H9 (cell line): ENCODE results near the gene S100A6. TPM values are rescaled to one million over a fixed set of nuclear protein-coding genes. Genes with fewer than 3 reads are reported as not detected.

ENCODE experiments used
- DNase-seq: peaks from one replicate; pipeline ENCODE4 v3.0.0-alpha.2; 2017
- H2AFZ ChIP-seq: one replicate; pipeline ENCODE4 v1.6.1; 2013; ENCODE audit warnings: mild to moderate bottlenecking, low read length, control low read depth, moderate library complexity
- H2AK5ac ChIP-seq: 2 replicates; pipeline ENCODE4 v1.6.1; 2013; ENCODE audit warnings: low read length, control low read depth, mixed read lengths; ENCODE audit not compliant: insufficient read length
- H2BK120ac ChIP-seq: one replicate; pipeline ENCODE4 v1.6.1; 2013; ENCODE audit warnings: low read depth, mild to moderate bottlenecking, low read length, control low read depth, inconsistent platforms; ENCODE audit not compliant: poor library complexity, severe bottlenecking
- H2BK12ac ChIP-seq: 2 replicates; pipeline ENCODE4 v1.6.1; 2013; ENCODE audit warnings: low read length, control low read depth, mixed read lengths, low read depth; ENCODE audit not compliant: insufficient read length
- H2BK15ac ChIP-seq: 2 replicates; pipeline ENCODE4 v1.6.1; 2013; ENCODE audit warnings: low read depth, low read length, control low read depth
- H2BK20ac ChIP-seq: one replicate; pipeline ENCODE4 v1.6.1; 2013; ENCODE audit warnings: low read depth, mild to moderate bottlenecking, low read length, control low read depth, inconsistent platforms; ENCODE audit not compliant: poor library complexity, severe bottlenecking
- H2BK5ac ChIP-seq: 2 replicates; pipeline ENCODE4 v1.6.1; 2013; ENCODE audit warnings: low read length, control low read depth, mixed read lengths; ENCODE audit not compliant: insufficient read length
- H3K14ac ChIP-seq: 2 replicates; pipeline ENCODE4 v1.6.1; 2013; ENCODE audit warnings: low read length, control low read depth; ENCODE audit not compliant: insufficient read depth
- H3K18ac ChIP-seq: 2 replicates; pipeline ENCODE4 v1.6.1; 2013; ENCODE audit warnings: low read depth, mild to moderate bottlenecking, mixed read lengths, low read length, control low read depth; ENCODE audit not compliant: insufficient read length
- H3K23ac ChIP-seq: 2 replicates; pipeline ENCODE4 v1.6.1; 2013; ENCODE audit warnings: low read length, control low read depth, mixed read lengths, low read depth; ENCODE audit not compliant: insufficient read length
- H3K23me2 ChIP-seq: 2 replicates; pipeline ENCODE4 v1.6.1; 2013; ENCODE audit warnings: low read depth, mild to moderate bottlenecking, mixed read lengths, low read length, control low read depth; ENCODE audit not compliant: insufficient read length, poor library complexity, severe bottlenecking
- H3K27ac ChIP-seq: 2 replicates; pipeline ENCODE4 v1.5.1; 2013; ENCODE audit warnings: low read length, control low read depth, mixed read lengths, low read depth; ENCODE audit not compliant: insufficient read length
- H3K27me3 ChIP-seq: 2 replicates; pipeline ENCODE4 v1.6.1; 2013; ENCODE audit warnings: low read length, control low read depth, inconsistent platforms; ENCODE audit not compliant: insufficient read depth
- H3K4ac ChIP-seq: 2 replicates; pipeline ENCODE4 v1.6.1; 2013; ENCODE audit warnings: low read depth, mild to moderate bottlenecking, control low read depth, inconsistent platforms, low read length, moderate library complexity
- H3K4me1 ChIP-seq: 2 replicates; pipeline ENCODE4 v1.6.1; 2013; ENCODE audit warnings: low read length, control low read depth, inconsistent platforms; ENCODE audit not compliant: insufficient read depth
- H3K4me2 ChIP-seq: 2 replicates; pipeline ENCODE4 v1.6.1; 2013; ENCODE audit warnings: low read length, control low read depth, mixed read lengths; ENCODE audit not compliant: insufficient read length, insufficient read depth
- H3K56ac ChIP-seq: 2 replicates; pipeline ENCODE4 v1.6.1; 2013; ENCODE audit warnings: low read depth, mild to moderate bottlenecking, mixed read lengths, low read length, control low read depth; ENCODE audit not compliant: insufficient read length
- H3K79me1 ChIP-seq: 2 replicates; pipeline ENCODE4 v1.6.1; 2013; ENCODE audit warnings: low read depth, mild to moderate bottlenecking, moderate library complexity, low read length, control low read depth, inconsistent platforms; ENCODE audit not compliant: insufficient read depth, poor library complexity, severe bottlenecking
- H3K79me2 ChIP-seq: 2 replicates; pipeline ENCODE4 v1.6.1; 2013; ENCODE audit warnings: low read length, control low read depth, inconsistent platforms; ENCODE audit not compliant: insufficient read depth
- H3K9ac ChIP-seq: 2 replicates; pipeline ENCODE4 v1.6.1; 2013; ENCODE audit warnings: low read length, control low read depth, mixed read lengths; ENCODE audit not compliant: insufficient read length; ENCODE audit errors: extremely low read depth
- H3K9me3 ChIP-seq: one replicate; pipeline ENCODE4 v1.6.1; 2013; ENCODE audit warnings: low read depth, low read length, inconsistent platforms; ENCODE audit not compliant: control insufficient read depth
- H3T11ph ChIP-seq: one replicate; pipeline ENCODE4 v1.6.1; 2013; ENCODE audit warnings: mild to moderate bottlenecking, low read length, control low read depth, inconsistent platforms
- H4K20me1 ChIP-seq: one replicate; pipeline ENCODE4 v1.6.1; 2013; ENCODE audit not compliant: control insufficient read depth, insufficient read length, insufficient read depth
- H4K5ac ChIP-seq: 2 replicates; pipeline ENCODE4 v1.6.1; 2013; ENCODE audit warnings: low read depth, mild to moderate bottlenecking, mixed read lengths, low read length, control low read depth; ENCODE audit not compliant: insufficient read length
- H4K8ac ChIP-seq: replicated peaks from 2 replicates; pipeline ENCODE4 v1.6.1; 2013; ENCODE audit warnings: low read length, control low read depth, mixed read lengths, low read depth; ENCODE audit not compliant: insufficient read length
- H4K91ac ChIP-seq: 2 replicates; pipeline ENCODE4 v1.6.1; 2013; ENCODE audit warnings: low read depth, mild to moderate bottlenecking, moderate library complexity, mixed read lengths, low read length, control low read depth; ENCODE audit not compliant: insufficient read length
- H3K27ac Mint-ChIP-seq, 3 experiments: 2 replicates in 2 of 3; 3 replicates in 1 of 3; pipeline ENCODE4 v1.8.0; 2020 to 2021; ENCODE audit warnings: mixed read lengths in 3 of 3, mild to moderate bottlenecking in 1 of 3, moderate library complexity in 1 of 3
- H3K27me3 Mint-ChIP-seq: 2 replicates; pipeline ENCODE4 v1.8.0; 2021; ENCODE audit warnings: low read depth, mild to moderate bottlenecking, moderate library complexity, mixed read lengths
- H3K36me3 Mint-ChIP-seq, 3 experiments: 2 replicates in 2 of 3; 3 replicates in 1 of 3; pipeline ENCODE4 v1.8.0; 2020 to 2021; ENCODE audit warnings: low read depth in 3 of 3, mixed read lengths in 3 of 3; ENCODE audit not compliant: insufficient read depth in 1 of 3
- H3K4me1 Mint-ChIP-seq, 2 experiments: 2 replicates each; pipeline ENCODE4 v1.8.0; 2020; ENCODE audit warnings: mixed read lengths in 2 of 2
- H3K4me3 Mint-ChIP-seq, 2 experiments: 2 replicates in 1 of 2; 3 replicates in 1 of 2; pipeline ENCODE4 v1.8.0; 2020 to 2021; ENCODE audit warnings: mild to moderate bottlenecking in 2 of 2, mixed read lengths in 2 of 2, moderate library complexity in 1 of 2
- H3K9me3 Mint-ChIP-seq, 2 experiments: 2 replicates in 1 of 2; 3 replicates in 1 of 2; pipeline ENCODE4 v1.8.0; 2020; ENCODE audit warnings: mild to moderate bottlenecking in 2 of 2, mixed read lengths in 2 of 2, moderate library complexity in 1 of 2
- CTCF ChIP-seq: fragments of 200-600 bp; sonication (generic); conservative IDR thresholded peaks from 3 replicates; pipeline ENCODE4 v1.8.0; 2021; ENCODE audit warnings: antibody characterized with exemption, mild to moderate bottlenecking
- WGBS: extraction: QIAGEN DNeasy Blood & Tissue Kit; methylation state at CpG from one replicate; pipeline ENCODE4 v1.1.7; 2013; ENCODE audit warnings: missing lambda C conversion rate, low lambda C conversion rate, mixed read lengths; ENCODE audit not compliant: insufficient read length; ENCODE audit errors: extremely low coverage; 5-methylcytosine and 5-hydroxymethylcytosine counted together
- total RNA-seq: library from RNA; stranded (reverse); gene quantifications from 2 replicates; pipeline ENCODE4 v1.2.1, GENCODE V29; 2021

S100A6 gene
- total RNA-seq, 1 experiment from 2014 or later, result not detected

GRCh38 chr1:153585006-153585405 lies 49.2 kb upstream of the S100A6 start:
- Mint-ChIP-seq H3K9me3 (no peaks in the 10 kb centered on the region), H3K4me1 (peaks cover 9 to 16% of the 10 kb centered on the region in 2 experiments; a peak in 3 of 4 replicates), H3K4me3 (no peak overlapping the region), H3K36me3 (no peaks in the 10 kb centered on the region), H3K27me3 (no peaks in the 10 kb centered on the region; the same call in 1 of the 2 replicates), H3K27ac (no peak overlapping the region)
- Histone ChIP-seq H3K23me2 (no peaks in the 10 kb centered on the region), H3K18ac (no peak overlapping the region), H4K91ac (no peak overlapping the region), H3K56ac (no peak overlapping the region), H3K14ac (no peak overlapping the region), H2BK15ac (no peak overlapping the region), H4K8ac (no peak overlapping the region), H3K27me3 (no peaks in the 10 kb centered on the region), H3K9me3 (no peaks in the 10 kb centered on the region), H2AFZ (no peak overlapping the region), H3K27ac (no peak overlapping the region), H3K4ac (no peak overlapping the region), H4K20me1 (no peaks in the 10 kb centered on the region), H3K4me1 (no peaks in the 10 kb centered on the region; the same call in 1 of the 2 replicates), H4K5ac (no peak overlapping the region), H2BK120ac (no peak overlapping the region), H3K23ac (no peak overlapping the region), H3K79me2 (no peaks in the 10 kb centered on the region), H2BK12ac (no peak overlapping the region), H3K79me1 (no peaks in the 10 kb centered on the region), H2BK5ac (no peak overlapping the region), H2AK5ac (no peak overlapping the region), H3K4me2 (no peak overlapping the region), H3T11ph (no peak overlapping the region), H3K9ac (no peak overlapping the region), H2BK20ac (no peak overlapping the region)
- no peak for TF ChIP-seq CTCF
- no peak for DNase-seq
- no CpG with 5 or more reads among the region's 1 CpG for WGBS
